Endothelial cell of umbilical vein (primary cell): ENCODE results near the gene ZNF222. TPM values are rescaled to one million over a fixed set of nuclear protein-coding genes. Genes with fewer than 3 reads are reported as not detected.

Experiments used
- BruUV-seq: library from RNA; stranded (reverse); fragments of 400-500 nt; replicated peaks from 2 replicates; lab custom pipeline; 2021; lab: Mats Ljungman, UMichigan
- CTCF ChIA-PET: fragments of 300-600, 350-600 bp; sonication (Branson Sonifier 250); formaldehyde crosslinking; loops from one replicate; lab custom pipeline; 2021; ENCODE audit warnings: antibody characterized with exemption, inconsistent platforms; lab: Charles Lee
- POLR2A ChIA-PET: fragments of 300-600, 350-600 bp; sonication (Branson Sonifier 250); formaldehyde crosslinking; loops from one replicate; lab custom pipeline; 2021; ENCODE audit warnings: antibody characterized with exemption, inconsistent platforms; lab: Charles Lee
- DNase-seq: peaks from one replicate; pipeline ENCODE4 v3.0.0-alpha.2; 2011; ENCODE audit warnings: low read depth, low spot score
- FAIRE-seq: peaks from 2 replicates; lab custom pipeline; 2011; peaks lifted over from hg19 to GRCh38; lab: Jason Lieb, UNC
- H2AFZ ChIP-seq: 2 replicates; pipeline ENCODE4 v1.6.0; 2012; ENCODE audit warnings: low read depth, low read length, control low read depth, inconsistent platforms
- H3K27ac ChIP-seq: 2 replicates; pipeline ENCODE4 v1.5.1; 2011; ENCODE audit warnings: low read depth, mild to moderate bottlenecking, control low read depth, low read length, moderate library complexity; ENCODE audit not compliant: insufficient read depth
- H3K27me3 ChIP-seq, 2 experiments: 2 replicates each; pipeline versions ENCODE4 v1.6.0 to v1.6.1; 2011; ENCODE audit warnings: low read length in 2 of 2, mixed read lengths in 1 of 2; ENCODE audit not compliant: control insufficient read depth in 2 of 2, insufficient read depth in 2 of 2
- H3K36me3 ChIP-seq, 2 experiments: 2 replicates in 1 of 2; 3 replicates in 1 of 2; pipeline ENCODE4 v1.5.1; 2011; ENCODE audit warnings: low read length in 2 of 2, mild to moderate bottlenecking in 1 of 2, moderate library complexity in 1 of 2; ENCODE audit not compliant: control insufficient read depth in 2 of 2, insufficient read depth in 2 of 2; ENCODE audit errors: extremely low read depth in 1 of 2
- H3K4me1 ChIP-seq: 3 replicates; pipeline ENCODE4 v1.5.1; 2011; ENCODE audit warnings: mild to moderate bottlenecking, low read length; ENCODE audit not compliant: control insufficient read depth, insufficient read depth; ENCODE audit errors: extremely low read depth
- H3K4me2 ChIP-seq: 2 replicates; pipeline ENCODE4 v1.6.1; 2011; ENCODE audit warnings: low read length, control low read depth, mixed read lengths; ENCODE audit not compliant: insufficient read depth
- H3K4me3 ChIP-seq, 3 experiments: fragments of 200-600 bp in 1 of 3; sonication (generic), shearing (Covaris generic) in 1 of 3; replicated peaks in 1 of 3; 2 replicates each; pipeline ENCODE4 v1.5.1; 2011 to 2016; ENCODE audit warnings: control low read depth in 3 of 3, low read length in 3 of 3, mild to moderate bottlenecking in 2 of 3, inconsistent platforms in 1 of 3, low read depth in 1 of 3, moderate library complexity in 1 of 3; ENCODE audit not compliant: insufficient read depth in 1 of 3
- H3K79me2 ChIP-seq: 2 replicates; pipeline ENCODE4 v1.6.0; 2012; ENCODE audit warnings: low read length, inconsistent platforms; ENCODE audit not compliant: control insufficient read depth, insufficient read depth
- H3K9ac ChIP-seq: replicated peaks from 2 replicates; pipeline ENCODE3; 2011; ENCODE audit warnings: low read length, control low read depth; ENCODE audit not compliant: insufficient read depth; ENCODE audit errors: extremely low read depth
- H3K9me1 ChIP-seq: replicated peaks from 3 replicates; pipeline ENCODE4 v1.6.0; 2011; ENCODE audit warnings: mild to moderate bottlenecking, low read length; ENCODE audit not compliant: control insufficient read depth, insufficient read depth; ENCODE audit errors: extremely low read depth
- H3K9me3 ChIP-seq: replicated peaks from 2 replicates; pipeline ENCODE4 v1.5.1; 2012; ENCODE audit warnings: low read length, inconsistent platforms; ENCODE audit not compliant: control insufficient read depth, insufficient read depth
- H4K20me1 ChIP-seq: replicated peaks from 2 replicates; pipeline ENCODE3; 2011; ENCODE audit warnings: mild to moderate bottlenecking, low read length; ENCODE audit not compliant: control insufficient read depth, insufficient read depth; ENCODE audit errors: extremely low read depth
- CTCF ChIP-seq, 2 donors: IDR thresholded peaks; 1 replicate in 1 of 2; 2 replicates in 1 of 2; pipeline ENCODE4 v1.5.1; 2011; ENCODE audit warnings: low read length in 2 of 2, mild to moderate bottlenecking in 2 of 2, moderate library complexity in 2 of 2, control low read depth in 1 of 2, inconsistent platforms in 1 of 2, low read depth in 1 of 2; ENCODE audit not compliant: insufficient read depth in 1 of 2; ENCODE audit errors: extremely low read depth in 1 of 2
- EZH2 ChIP-seq: IDR thresholded peaks from 2 replicates; pipeline ENCODE4 v1.6.1; 2012; ENCODE audit warnings: borderline replicate concordance, low read depth, mild to moderate bottlenecking, moderate library complexity, low read length, inconsistent platforms; ENCODE audit not compliant: severe bottlenecking
- FOS ChIP-seq: IDR thresholded peaks from 2 replicates; pipeline ENCODE4 v1.6.1; 2011; ENCODE audit warnings: mild to moderate bottlenecking, low read length, moderate library complexity, borderline replicate concordance; ENCODE audit not compliant: insufficient read depth
- GATA2 ChIP-seq: IDR thresholded peaks from 2 replicates; pipeline ENCODE4 v1.7.0; 2011; ENCODE audit warnings: low read depth, mild to moderate bottlenecking, moderate library complexity, mixed read lengths, low read length; ENCODE audit not compliant: insufficient read length, insufficient read depth
- JUN ChIP-seq: IDR thresholded peaks from 2 replicates; pipeline ENCODE4 v1.6.1; 2011; ENCODE audit warnings: borderline replicate concordance, low read depth; ENCODE audit not compliant: insufficient read length, insufficient read depth
- MAX ChIP-seq: IDR thresholded peaks from 2 replicates; pipeline ENCODE4 v1.6.1; 2011; ENCODE audit not compliant: insufficient read depth, insufficient read length
- MYC ChIP-seq: IDR thresholded peaks from one replicate; pipeline ENCODE4 v1.6.1; 2011; ENCODE audit warnings: mild to moderate bottlenecking, low read depth, low read length
- POLR2A ChIP-seq: IDR thresholded peaks from 2 replicates; pipeline ENCODE4 v1.6.1; 2012; ENCODE audit warnings: low read depth, mild to moderate bottlenecking, control low read depth, low read length
- POLR2AphosphoS5 ChIP-seq: IDR thresholded peaks from 2 replicates; pipeline ENCODE4 v1.6.1; 2012; ENCODE audit warnings: low read depth, mild to moderate bottlenecking, control low read depth, low read length, moderate library complexity; ENCODE audit not compliant: insufficient read depth
- dilution Hi-C: fragments of 300-500 bp; cut with MboI; formaldehyde crosslinking; loops from one replicate; pipeline ENCODE4 v1.15.0; 2019; ENCODE audit warnings: low sequenced_read_pairs; ENCODE audit not compliant: extremely low pct_ligation_motif_present
- intact Hi-C: fragments of 100-400 bp; cut with micrococcal nuclease; formaldehyde crosslinking; loops from one replicate; pipeline ENCODE4 v1.10.0; 2022
- polyA plus RNA-seq, 4 experiments: library from polyadenylated mRNA; depleted of rRNA in 3 of 4; stranded (reverse) in 3 of 4; unstranded in 1 of 4; fragments of >200 nt; gene quantifications; 2 replicates each; pipeline versions ENCODE4 v1.2.1 to v1.2.3, GENCODE V29; 2011 to 2012; ENCODE audit warnings: missing spikeins in 1 of 4
- total RNA-seq: library from RNA; stranded (reverse); gene quantifications from 2 replicates; pipeline ENCODE4 v1.2.3, GENCODE V29; 2021

Gene ZNF222
- total and polyA plus RNA-seq, 2 donors (not counting 3 experiments of a cell fraction or from before 2014, with no cell fraction given): 2.2 to 5.2 TPM

GRCh38 chr19:44002566-44003460 is 22.4 kb upstream of the ZNF222 start, which contains the start of gene ZNF230:
ZNF230 (plus strand) TSS chr19:44002957; CDS start chr19:44007079, 4,122 bp downstream.
- Histone ChIP-seq H3K9ac (peak within 1 kb of the TSS; percentile 72), H3K4me3 (peak within 1 kb of the TSS; percentile 59 to 86 (median 84)), H3K9me3 (no peaks in the 10 kb centered on the region), H3K9me1 (no peaks in the 10 kb centered on the region), H2AFZ (peak within 1 kb of the TSS; percentile 98), H3K4me1 (peaks cover 6% of the 10 kb centered on the region), H3K79me2 (no peaks in the 10 kb centered on the region), H4K20me1 (no peaks in the 10 kb centered on the region), H3K27ac (peak within 1 kb of the TSS; percentile 36), H3K4me2 (peak within 1 kb of the TSS; percentile 72), H3K36me3 (peaks cover 0 to 4% of the 10 kb centered on the region in 2 experiments), H3K27me3 (no peaks in the 10 kb centered on the region)
- POLR2A ChIA-PET: no interaction called here
- DNase-seq: peak; percentile 96
- CTCF ChIA-PET: no interaction called here
- BruUV-seq: TSS peak; percentile 72
- dilution Hi-C loops (no loop called here), intact Hi-C loops (loop anchor here (1.0 to 10.0 kb wide), 8 partner anchors 19 to 302 kb away; partner anchors contain the start of genes ZNF155, ZNF221, ZNF222 and ZNF224)
- no peak for TF ChIP-seq JUN
- peak; percentile 48 for TF ChIP-seq POLR2AphosphoS5
- no peak for TF ChIP-seq EZH2
- TF ChIP-seq POLR2A: peak; percentile 69
- FAIRE-seq: peak; percentile 99

GRCh38 chr19:44003461-44004009 is 21.6 kb upstream of the ZNF222 start:
- no peaks in the 10 kb centered on the region for H3K27me3 ChIP-seq
- peaks cover 6% of the 10 kb centered on the region for H3K4me1 ChIP-seq
- no peak overlapping the region for H3K27ac ChIP-seq
- CTCF ChIA-PET: interaction anchor here (0.7 kb wide), 1 partner anchor 17 kb away, joined by 3 read pairs; no protein-coding TSS in a partner anchor
- H3K9me3 ChIP-seq: no peaks in the 10 kb centered on the region
- intact Hi-C loops: loop anchor here (2.0 to 10.0 kb wide), 2 partner anchors 91 to 301 kb away; partner anchors contain the start of genes ZNF224 and ZNF235
- peak overlapping the region; percentile 85 for H2AFZ ChIP-seq
- no TSS peak for BruUV-seq
- no peaks in the 10 kb centered on the region for H3K9me1 ChIP-seq
- peaks cover 0 to 4% of the 10 kb centered on the region in 2 experiments for H3K36me3 ChIP-seq
- H3K9ac ChIP-seq: peak overlapping the region; percentile 53
- peak; percentile 47 for FAIRE-seq
- DNase-seq: peak; percentile 6
- peak overlapping the region; percentile 59 to 86 (median 84) for H3K4me3 ChIP-seq
- no peak for TF ChIP-seq EZH2
- TF ChIP-seq POLR2A: no peak
- TF ChIP-seq FOS: no peak
- TF ChIP-seq MYC: no peak
- TF ChIP-seq MAX: no peak
- no peak for TF ChIP-seq JUN
- no peak for TF ChIP-seq POLR2AphosphoS5
- TF ChIP-seq CTCF (IDR thresholded peaks at IDR 0.05; ENCODE audit: extremely low read depth in 1 of 2, insufficient read depth in 1 of 2, low read depth in 1 of 2, low read length in 2 of 2): no peak
- no peak for TF ChIP-seq GATA2
- peak overlapping the region; percentile 72 for H3K4me2 ChIP-seq
- H4K20me1 ChIP-seq: no peaks in the 10 kb centered on the region
- dilution Hi-C loops: no loop called here
- H3K79me2 ChIP-seq: no peaks in the 10 kb centered on the region
- POLR2A ChIA-PET: no interaction called here
